22Rv1 (cell line): ENCODE measurements around the gene TMEM91.

Source experiments
- CTCF ChIP-seq: fragments of 450-650 bp; IDR thresholded peaks from 2 replicates; pipeline ENCODE4 v1.5.1; 2017; ENCODE audit warnings: mild to moderate bottlenecking
- ZFX ChIP-seq: fragments of 450-650 bp; IDR thresholded peaks from 2 replicates; pipeline ENCODE4 v1.6.1; 2017; ENCODE audit warnings: antibody characterized with exemption, borderline replicate concordance

- no peak for TF ChIP-seq CTCF
- no peak for TF ChIP-seq ZFX
These were observed 35.0 kb downstream of the TMEM91 start for GRCh38 chr19:41411100-41411967.
